GM21576 (cell line): ENCODE measurements around the gene WAS.
"Not testable (repeated sequence)": the region's sequence is repeated elsewhere in the genome, so short reads cannot be mapped to it uniquely, and the experiment has no call there.

Source experiments
- ATAC-seq: cut with Tn5 transposase; IDR thresholded peaks from one replicate; pipeline ENCODE4 v1.9.1; 2021; ENCODE audit warnings: mild to moderate bottlenecking, moderate library complexity; ENCODE audit not compliant: unreplicated experiment

The WAS gene

GRCh38 chrX:48683411-48683982 lies at the start of gene WAS:
Gene WAS, plus strand, starts transcription at chrX:48683799. Its CDS starts 55 bp downstream, at chrX:48683854.
- peak; percentile 79 for ATAC-seq

- ATAC-seq, result no peak
Measured at GRCh38 chrX:48636301-48636700, 47.3 kb upstream of the WAS start.

GRCh38 chrX:48636776-48637175 lies 46.8 kb upstream of the WAS start:
- no peak for ATAC-seq

GRCh38 chrX:48645669-48646068 lies 37.9 kb upstream of the WAS start:
- no peak for ATAC-seq

GRCh38 chrX:48648336-48648751 lies 35.3 kb upstream of the WAS start:
- no peak for ATAC-seq

- ATAC-seq, result no peak
Measured at GRCh38 chrX:48649102-48649501, 34.5 kb upstream of the WAS start.

GRCh38 chrX:48652055-48652579 lies 31.5 kb upstream of the WAS start:
- ATAC-seq, result not testable (repeated sequence)

- ATAC-seq, result not testable (repeated sequence)
Measured at GRCh38 chrX:48654746-48655145, 28.9 kb upstream of the WAS start.

- not testable (repeated sequence) for ATAC-seq
Measured at GRCh38 chrX:48659686-48660085, 23.9 kb upstream of the WAS start.

- no peak for ATAC-seq
Measured at GRCh38 chrX:48663241-48663640, 20.4 kb upstream of the WAS start.

GRCh38 chrX:48664156-48664555 lies 19.4 kb upstream of the WAS start:
- ATAC-seq, result no peak

- ATAC-seq, result no peak
Measured at GRCh38 chrX:48665991-48666390, 17.6 kb upstream of the WAS start.

GRCh38 chrX:48666649-48667048 lies 16.9 kb upstream of the WAS start:
- ATAC-seq, result no peak

GRCh38 chrX:48667509-48667908 lies 16.1 kb upstream of the WAS start:
- no peak for ATAC-seq

GRCh38 chrX:48668187-48668586 lies 15.4 kb upstream of the WAS start:
- ATAC-seq, result not testable (repeated sequence)

GRCh38 chrX:48676106-48676892 lies 7.3 kb upstream of the WAS start:
- peak; percentile 83 for ATAC-seq

- no peak for ATAC-seq
Measured at GRCh38 chrX:48676893-48677270, 6.7 kb upstream of the WAS start.

- no peak for ATAC-seq
Measured at GRCh38 chrX:48677516-48677915, 6.1 kb upstream of the WAS start.

GRCh38 chrX:48680467-48680866 lies 3.1 kb upstream of the WAS start:
- ATAC-seq, result not testable (repeated sequence)

GRCh38 chrX:48680925-48681324 lies 2.7 kb upstream of the WAS start:
- not testable (repeated sequence) for ATAC-seq

- no peak for ATAC-seq
Measured at GRCh38 chrX:48681539-48682183, 1.9 kb upstream of the WAS start.

- not testable (repeated sequence) for ATAC-seq
Measured at GRCh38 chrX:48682795-48683194, 804 bp upstream of the WAS start.
